Loucy (cell line): ENCODE data around the gene AACS.

ENCODE experiments used
- H2AFZ ChIP-seq: fragments of 200-600 bp; sonication (generic); 2 replicates; pipeline ENCODE4 v1.6.0; 2016; ENCODE audit warnings: antibody characterized with exemption, mild to moderate bottlenecking, low read length, moderate library complexity
- H3F3A ChIP-seq: fragments of 200-600 bp; 2 replicates; pipeline ENCODE4 v1.6.0; 2016; ENCODE audit warnings: antibody characterized with exemption, low read depth, mild to moderate bottlenecking
- H3K27me3 ChIP-seq: fragments of 200-600 bp; sonication (generic); 2 replicates; pipeline ENCODE4 v1.6.1; 2014; ENCODE audit warnings: low read length, mild to moderate bottlenecking; ENCODE audit not compliant: insufficient read depth, poor library complexity, severe bottlenecking
- H3K36me3 ChIP-seq: fragments of 200-600 bp; sonication (generic); 2 replicates; pipeline ENCODE4 v1.6.1; 2016; ENCODE audit warnings: low read length; ENCODE audit not compliant: insufficient read depth
- H3K4me1 ChIP-seq: fragments of 200-600 bp; sonication (generic); 2 replicates; pipeline ENCODE4 v1.5.1; 2014; ENCODE audit warnings: low read length, mild to moderate bottlenecking; ENCODE audit not compliant: insufficient read depth, poor library complexity, severe bottlenecking
- H3K4me2 ChIP-seq: fragments of 200-600 bp; sonication (generic); 2 replicates; pipeline ENCODE4 v1.6.0; 2014; ENCODE audit warnings: antibody characterized with exemption, low read length, low read depth, mild to moderate bottlenecking; ENCODE audit not compliant: poor library complexity, severe bottlenecking
- H3K4me3 ChIP-seq: fragments of 200-600 bp; sonication (generic); 2 replicates; pipeline ENCODE4 v1.5.1; 2014; ENCODE audit warnings: low read length, mild to moderate bottlenecking, mixed read lengths; ENCODE audit not compliant: poor library complexity, severe bottlenecking
- H3K79me2 ChIP-seq: fragments of 200-600 bp; sonication (generic); 2 replicates; pipeline ENCODE4 v1.6.1; 2014; ENCODE audit warnings: low read length; ENCODE audit not compliant: insufficient read depth
- H3K9ac ChIP-seq: fragments of 200-600 bp; sonication (generic); 2 replicates; pipeline ENCODE4 v1.6.0; 2014; ENCODE audit warnings: mild to moderate bottlenecking, low read depth, low read length, moderate library complexity; ENCODE audit not compliant: poor library complexity, severe bottlenecking
- H3K9me2 ChIP-seq: fragments of 200-600 bp; sonication (generic); replicated peaks from 2 replicates; pipeline ENCODE4 v1.6.1; 2016; ENCODE audit warnings: low read depth, low read length, mixed read lengths
- H3K9me3 ChIP-seq: fragments of 200-600 bp; sonication (generic); 2 replicates; pipeline ENCODE4 v1.6.1; 2014; ENCODE audit warnings: mild to moderate bottlenecking, antibody characterized with exemption, low read length, low read depth; ENCODE audit not compliant: insufficient read depth
- H4K20me1 ChIP-seq: fragments of 200-600 bp; sonication (generic); 2 replicates; pipeline ENCODE4 v1.6.0; 2014; ENCODE audit warnings: antibody characterized with exemption, low read length, mild to moderate bottlenecking; ENCODE audit not compliant: insufficient read depth, poor library complexity, severe bottlenecking
- CTCF ChIP-seq: fragments of 200-600 bp; sonication (generic); conservative IDR thresholded peaks from 2 replicates; pipeline ENCODE4 v1.5.1; 2014; ENCODE audit warnings: mild to moderate bottlenecking, antibody characterized with exemption, low read length
- EZH2phosphoT487 ChIP-seq: fragments of 200-600 bp; IDR thresholded peaks from 2 replicates; pipeline ENCODE4 v1.6.1; 2018; ENCODE audit warnings: antibody characterized with exemption, mild to moderate bottlenecking, moderate library complexity, borderline replicate concordance

Gene AACS

GRCh38 chr12:125151284-125151683, 86.0 kb downstream of the AACS start:
- Histone ChIP-seq H2AFZ (no peak overlapping the region), H3K4me1 (no peaks in the 10 kb centered on the region), H3K9ac (no peak overlapping the region), H3K27me3 (no peaks in the 10 kb centered on the region), H3F3A (no peaks in the 10 kb centered on the region), H3K4me3 (no peak overlapping the region), H3K4me2 (no peak overlapping the region), H3K79me2 (no peaks in the 10 kb centered on the region), H3K36me3 (no peaks in the 10 kb centered on the region), H4K20me1 (no peaks in the 10 kb centered on the region), H3K9me2 (no peaks in the 10 kb centered on the region), H3K9me3 (no peaks in the 10 kb centered on the region)
- TF ChIP-seq EZH2phosphoT487 (no peak), CTCF (no peak)

DNA sequence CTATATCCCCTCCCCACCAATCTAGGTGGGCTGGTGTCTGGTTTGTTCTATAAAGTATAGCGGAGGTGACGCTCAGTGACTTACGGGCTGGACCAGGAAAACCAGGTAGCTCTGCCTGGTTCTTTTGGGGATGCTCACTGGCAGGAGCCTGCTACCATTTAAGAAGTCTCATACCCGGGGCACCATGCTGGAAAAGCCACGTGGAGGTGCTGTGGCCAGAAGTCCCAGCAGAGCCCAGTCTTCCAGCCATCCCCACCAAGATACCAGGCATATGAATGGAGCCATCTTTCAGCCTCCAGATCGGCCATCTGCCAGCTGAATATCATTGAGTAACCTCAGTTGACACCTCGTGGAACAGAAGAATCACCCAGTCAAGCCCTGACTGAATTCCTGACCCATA, 87.2 kb downstream of the AACS start:
- no peaks in the 10 kb centered on the region for H3K4me1 ChIP-seq
- H3K9me2 ChIP-seq: no peaks in the 10 kb centered on the region
- H3K27me3 ChIP-seq: no peaks in the 10 kb centered on the region
- H3K9me3 ChIP-seq: no peaks in the 10 kb centered on the region
- H3K4me2 ChIP-seq: no peak overlapping the region
- no peak overlapping the region for H3K9ac ChIP-seq
- no peaks in the 10 kb centered on the region for H3K36me3 ChIP-seq
- H2AFZ ChIP-seq: no peak overlapping the region
- H4K20me1 ChIP-seq: no peaks in the 10 kb centered on the region
- H3K4me3 ChIP-seq: no peak overlapping the region
- TF ChIP-seq CTCF (no peak), EZH2phosphoT487 (no peak)
- no peaks in the 10 kb centered on the region for H3F3A ChIP-seq
- H3K79me2 ChIP-seq: no peaks in the 10 kb centered on the region

- Histone ChIP-seq H3F3A (no peaks in the 10 kb centered on the region), H3K4me3 (no peak overlapping the region), H3K27me3 (no peaks in the 10 kb centered on the region), H3K4me1 (no peaks in the 10 kb centered on the region), H3K4me2 (no peak overlapping the region), H3K9ac (no peak overlapping the region), H3K79me2 (no peaks in the 10 kb centered on the region), H2AFZ (no peak overlapping the region), H3K36me3 (no peaks in the 10 kb centered on the region), H4K20me1 (no peaks in the 10 kb centered on the region), H3K9me2 (no peaks in the 10 kb centered on the region), H3K9me3 (no peaks in the 10 kb centered on the region)
- TF ChIP-seq EZH2phosphoT487 (no peak), CTCF (no peak)
Measured at GRCh38 chr12:125155366-125155765, 90.1 kb downstream of the AACS start.
